Suprapubic skin (tissue), 4 donors: ENCODE data around the gene PTGS1. TPM values are rescaled to one million over a fixed set of nuclear protein-coding genes. Genes with fewer than 3 reads are reported as not detected.

ENCODE experiments used
- DNase-seq, 2 donors: peaks; one replicate each; pipeline ENCODE4 v3.0.0-alpha.2; 2019; ENCODE audit warnings: low spot score in 2 of 2
- H3K27ac ChIP-seq: fragments of 200-600 bp; sonication (generic); one replicate; pipeline ENCODE4 v1.5.1; 2019
- H3K27me3 ChIP-seq: fragments of 200-600 bp; sonication (generic); one replicate; pipeline ENCODE4 v1.5.1; 2019
- H3K36me3 ChIP-seq: fragments of 200-600 bp; sonication (generic); one replicate; pipeline ENCODE4 v1.5.1; 2019
- H3K4me1 ChIP-seq: fragments of 200-600 bp; sonication (generic); one replicate; pipeline ENCODE4 v1.5.1; 2019
- H3K4me3 ChIP-seq: fragments of 200-600 bp; sonication (generic); one replicate; pipeline ENCODE4 v1.5.1; 2019; ENCODE audit warnings: mild to moderate bottlenecking
- H3K9me3 ChIP-seq: fragments of 200-600 bp; sonication (generic); one replicate; pipeline ENCODE4 v1.5.1; 2019
- CTCF ChIP-seq, 2 donors: fragments of 200-600 bp in 1 of 2; fragments of 450-650 bp in 1 of 2; sonication (generic) in 1 of 2; IDR thresholded peaks; one replicate each; pipeline ENCODE4 v1.5.1; 2016 to 2019; ENCODE audit warnings: antibody characterized with exemption in 2 of 2, mild to moderate bottlenecking in 1 of 2, moderate library complexity in 1 of 2
- EP300 ChIP-seq: sonication (generic); formaldehyde crosslinking; IDR thresholded peaks from one replicate; pipeline ENCODE4 v1.6.1; 2017; ENCODE audit warnings: antibody characterized with exemption
- POLR2A ChIP-seq, 2 donors: fragments of 450-650 bp; IDR thresholded peaks; one replicate each; pipeline ENCODE4 v1.6.1; 2017; ENCODE audit warnings: antibody characterized with exemption in 2 of 2, mild to moderate bottlenecking in 2 of 2, moderate library complexity in 2 of 2
- POLR2AphosphoS5 ChIP-seq, 3 donors: sonication (generic); formaldehyde crosslinking; IDR thresholded peaks; one replicate each; pipeline ENCODE4 v1.6.1; 2017; ENCODE audit warnings: antibody characterized with exemption in 3 of 3
- WGBS: methylation state at CpG from one replicate; pipeline ENCODE4 v1.1.5; 2018; 5-methylcytosine and 5-hydroxymethylcytosine counted together
- total RNA-seq, 4 donors: library from RNA; depleted of rRNA; stranded (reverse); fragments of >200 nt; gene quantifications; one replicate each; pipeline ENCODE4 v1.1.0, GENCODE V29; 2016

Gene PTGS1
- total RNA-seq, 4 donors from 2014 or later: 64.3 to 124 (median 73.1) TPM

GRCh38 chr9:122381206-122381950, 10.6 kb downstream of the PTGS1 start:
- Histone ChIP-seq H3K4me1 (peaks cover 19% of the 10 kb centered on the region), H3K4me3 (no peak overlapping the region), H3K9me3 (no peaks in the 10 kb centered on the region), H3K36me3 (no peaks in the 10 kb centered on the region), H3K27me3 (no peaks in the 10 kb centered on the region), H3K27ac (no peak overlapping the region)
- 92% methylated on average over 14 of the region's 14 CpGs for WGBS
- DNase-seq: no peak
- TF ChIP-seq POLR2A (IDR thresholded peaks at IDR 0.05) (no peak), POLR2AphosphoS5 (IDR thresholded peaks at IDR 0.05) (no peak), CTCF (IDR thresholded peaks at IDR 0.05) (no peak)

GRCh38 chr9:122382901-122383850, 12.4 kb downstream of the PTGS1 start:
- no peaks in the 10 kb centered on the region for H3K9me3 ChIP-seq
- TF ChIP-seq CTCF (IDR thresholded peaks at IDR 0.05) (no peak), EP300 (no peak), POLR2A (IDR thresholded peaks at IDR 0.05) (no peak), POLR2AphosphoS5 (IDR thresholded peaks at IDR 0.05) (no peak)
- peaks cover 14% of the 10 kb centered on the region for H3K4me1 ChIP-seq
- peak in 1 of 2 donors; percentile 43 for DNase-seq
- no peak overlapping the region for H3K27ac ChIP-seq
- 50% methylated on average over 13 of the region's 16 CpGs for WGBS
- H3K27me3 ChIP-seq: no peaks in the 10 kb centered on the region
- no peak overlapping the region for H3K4me3 ChIP-seq
- H3K36me3 ChIP-seq: no peaks in the 10 kb centered on the region

- no peaks in the 10 kb centered on the region for H3K27me3 ChIP-seq
- TF ChIP-seq CTCF (IDR thresholded peaks at IDR 0.05) (no peak), POLR2AphosphoS5 (IDR thresholded peaks at IDR 0.05) (no peak), POLR2A (IDR thresholded peaks at IDR 0.05) (no peak), EP300 (no peak)
- H3K4me3 ChIP-seq: no peak overlapping the region
- peak in 1 of 2 donors; percentile 35 for DNase-seq
- no peaks in the 10 kb centered on the region for H3K36me3 ChIP-seq
- peaks cover 14% of the 10 kb centered on the region for H3K4me1 ChIP-seq
- WGBS: 75% methylated on average over 7 of the region's 7 CpGs
- H3K9me3 ChIP-seq: no peaks in the 10 kb centered on the region
- no peak overlapping the region for H3K27ac ChIP-seq
Measured at GRCh38 chr9:122383992-122384461, 13.2 kb downstream of the PTGS1 start.

GRCh38 chr9:122386311-122386872, 15.6 kb downstream of the PTGS1 start:
- no peak overlapping the region for H3K27ac ChIP-seq

More at GRCh38 chr9:122386311-122386872, 15.6 kb downstream of the PTGS1 start:
- Histone ChIP-seq H3K4me3 (no peak overlapping the region), H3K9me3 (no peaks in the 10 kb centered on the region), H3K4me1 (peaks cover 23% of the 10 kb centered on the region), H3K27me3 (no peaks in the 10 kb centered on the region), H3K36me3 (no peaks in the 10 kb centered on the region)
- 94% methylated on average over 8 of the region's 8 CpGs for WGBS
- TF ChIP-seq EP300 (no peak), POLR2AphosphoS5 (IDR thresholded peaks at IDR 0.05) (no peak), CTCF (IDR thresholded peaks at IDR 0.05) (no peak)
- peak in 1 of 2 donors; percentile 59 for DNase-seq
